Heart left ventricle (tissue), 13 donors: ENCODE results near the gene UNC50.

Experiments used
- POLR2A ChIP-seq, 2 donors: fragments of 450-650 bp; IDR thresholded peaks; one replicate each; pipeline ENCODE4 v1.6.1; 2017; ENCODE audit warnings: antibody characterized with exemption in 2 of 2, mild to moderate bottlenecking in 2 of 2, moderate library complexity in 2 of 2
- TF ChIP-seq, protein P1 (sequence below), 12 donors: fragments of 200-600 bp; sonication (generic) in 4 of 12; IDR thresholded peaks; one replicate each; pipeline versions ENCODE4 v1.5.0 to v1.8.0; 2018 to 2022; ENCODE audit warnings: antibody characterized with exemption in 12 of 12, mild to moderate bottlenecking in 5 of 12
- donor health status: ischemic (EF 13 %, LVEDD 7.1; RV severe dilation, severe dysfunction).
- donor health status: DM: no; HTN: yes; CAD: no.
- donor health status: DM: no; HTN: no; CAD: no.
- donor health status: ischemic (EF 25% LVEDD 6.9; RV normal size, moderate dysfunction).
- donor health status: ischemic (EF 25% LVEDD 5.7; RV mildly dilated, moderate dysfunction).
- donor health status: ischemic (EF 35%, LVEDD 5.7; RV mildly dilated, moderate dysfunction).
- donor health status: nonischemic (EF 11% LVEDD 7.7; RV severe dilation, severe dysfunction).
- donor health status: DM: yes; HTN: yes; CAD: no.
- donor health status: PGD.
- donor health status: ischemic (EF 29% LVEDD 5.4; RV normal size, mild dysfunction).
- donor health status: nonischemic (EF 23%, LVEDD 6.1; RV moderate dilation, normal function).

- TF ChIP-seq POLR2A (IDR thresholded peaks at IDR 0.05) = peak in 1 of 2 donors; percentile 75
- TF ChIP-seq, protein P1, sequence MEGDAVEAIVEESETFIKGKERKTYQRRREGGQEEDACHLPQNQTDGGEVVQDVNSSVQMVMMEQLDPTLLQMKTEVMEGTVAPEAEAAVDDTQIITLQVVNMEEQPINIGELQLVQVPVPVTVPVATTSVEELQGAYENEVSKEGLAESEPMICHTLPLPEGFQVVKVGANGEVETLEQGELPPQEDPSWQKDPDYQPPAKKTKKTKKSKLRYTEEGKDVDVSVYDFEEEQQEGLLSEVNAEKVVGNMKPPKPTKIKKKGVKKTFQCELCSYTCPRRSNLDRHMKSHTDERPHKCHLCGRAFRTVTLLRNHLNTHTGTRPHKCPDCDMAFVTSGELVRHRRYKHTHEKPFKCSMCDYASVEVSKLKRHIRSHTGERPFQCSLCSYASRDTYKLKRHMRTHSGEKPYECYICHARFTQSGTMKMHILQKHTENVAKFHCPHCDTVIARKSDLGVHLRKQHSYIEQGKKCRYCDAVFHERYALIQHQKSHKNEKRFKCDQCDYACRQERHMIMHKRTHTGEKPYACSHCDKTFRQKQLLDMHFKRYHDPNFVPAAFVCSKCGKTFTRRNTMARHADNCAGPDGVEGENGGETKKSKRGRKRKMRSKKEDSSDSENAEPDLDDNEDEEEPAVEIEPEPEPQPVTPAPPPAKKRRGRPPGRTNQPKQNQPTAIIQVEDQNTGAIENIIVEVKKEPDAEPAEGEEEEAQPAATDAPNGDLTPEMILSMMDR (IDR thresholded peaks at IDR 0.05) = peak in 3 of 12 donors; percentile 23 to 27 (median 25)
These were observed at the start of gene UNC50, which contains the start of gene COA5 for GRCh38 chr2:98608116-98608961.
